HG03159 (cell line): ENCODE measurements around the gene PSMB5.

ENCODE experiments used
- ATAC-seq: cut with Tn5 transposase; IDR thresholded peaks from one replicate; pipeline ENCODE4 v1.9.1; 2021; ENCODE audit warnings: mild to moderate bottlenecking, moderate library complexity; ENCODE audit not compliant: unreplicated experiment

The PSMB5 gene

DNA sequence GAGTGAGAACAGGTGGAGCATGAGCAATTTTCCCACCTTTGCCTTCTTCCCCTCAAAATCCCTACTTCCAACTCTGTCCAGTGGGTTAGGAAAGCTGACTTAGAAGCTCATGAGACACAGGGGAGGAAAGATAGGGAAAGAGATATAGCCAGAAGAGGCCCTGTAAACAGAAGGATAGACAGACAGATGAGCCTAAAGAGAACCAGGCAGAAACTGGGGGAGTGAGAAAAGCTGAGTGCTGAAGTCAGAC lies 57.3 kb downstream of the PSMB5 start:
- ATAC-seq = no peak

DNA sequence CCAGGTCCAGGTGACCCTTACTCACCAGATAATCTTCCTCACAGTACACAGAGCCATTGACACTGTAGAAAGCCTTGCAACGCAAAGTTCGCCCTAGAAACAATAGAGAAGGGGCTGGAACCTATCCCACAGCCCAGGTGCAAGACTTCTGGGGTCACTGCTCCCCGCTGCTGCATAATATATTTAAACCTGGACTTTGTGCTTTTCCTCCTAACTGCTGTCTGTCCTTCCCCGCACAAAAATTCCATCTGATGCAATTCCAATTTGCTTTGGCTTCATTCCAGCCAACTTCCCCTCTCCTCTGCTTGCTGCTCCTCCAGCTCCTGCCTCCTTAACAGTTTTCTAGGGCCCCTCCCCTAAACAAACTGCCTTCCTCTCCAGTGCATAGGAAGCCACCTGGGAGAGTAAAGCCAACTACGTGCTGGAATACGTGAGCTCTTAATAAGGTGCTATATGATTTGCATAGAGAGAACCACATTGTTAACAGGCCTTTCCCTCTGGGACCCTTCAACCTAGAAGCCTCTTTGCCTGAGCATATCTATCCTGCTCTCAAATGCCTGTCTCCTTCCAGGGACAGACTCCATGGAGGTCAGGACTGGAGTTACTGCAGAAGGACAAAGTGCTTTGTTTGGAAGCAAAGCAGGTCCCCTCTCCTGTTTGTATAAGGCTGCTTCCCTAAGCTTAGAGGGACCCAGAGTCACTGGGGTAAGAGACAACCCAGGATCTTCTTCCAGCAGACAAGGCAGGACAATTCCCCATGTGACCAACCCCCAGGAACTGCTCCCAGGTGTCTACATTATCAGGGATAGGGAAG lies 57.9 kb downstream of the PSMB5 start:
- no peak for ATAC-seq
